ENCODE results near the gene SHISAL1.

The SHISAL1 gene

GRCh38 chr22:44224166-44224565, 88.6 kb downstream of the SHISAL1 start:
- no peak for DNase-seq

- DNase-seq = no peak
Measured at GRCh38 chr22:44221710-44222475, 90.9 kb downstream of the SHISAL1 start.

- DNase-seq = no peak
Measured at GRCh38 chr22:44220727-44221680, 91.7 kb downstream of the SHISAL1 start.

GRCh38 chr22:44219101-44219870, 93.5 kb downstream of the SHISAL1 start:
- DNase-seq = no peak

- DNase-seq = no peak
Measured at GRCh38 chr22:44218071-44218470, 94.7 kb downstream of the SHISAL1 start.

DNA sequence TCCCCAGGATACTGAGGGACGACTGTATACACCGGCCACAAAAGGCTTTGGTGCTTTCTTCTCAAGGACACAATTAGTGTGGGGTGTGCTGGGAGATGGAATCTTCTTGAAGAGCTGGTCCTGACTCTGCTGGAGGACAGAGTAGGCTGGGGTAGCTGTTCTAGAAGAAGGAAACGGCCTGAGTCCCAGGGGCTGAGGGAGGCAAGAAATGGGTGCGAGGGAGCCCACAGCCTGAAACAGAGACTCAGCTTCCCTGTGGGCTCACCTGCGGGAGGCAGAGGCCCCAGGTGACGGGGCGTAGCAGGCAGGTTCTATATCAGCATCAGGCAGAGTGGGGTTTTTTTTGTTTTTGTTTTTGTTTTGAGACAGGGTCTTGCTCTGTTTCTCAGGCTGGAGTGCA, 95.4 kb downstream of the SHISAL1 start:
- DNase-seq = no peak

- DNase-seq = no peak
Measured at GRCh38 chr22:44215287-44215686, 97.5 kb downstream of the SHISAL1 start.

DNA sequence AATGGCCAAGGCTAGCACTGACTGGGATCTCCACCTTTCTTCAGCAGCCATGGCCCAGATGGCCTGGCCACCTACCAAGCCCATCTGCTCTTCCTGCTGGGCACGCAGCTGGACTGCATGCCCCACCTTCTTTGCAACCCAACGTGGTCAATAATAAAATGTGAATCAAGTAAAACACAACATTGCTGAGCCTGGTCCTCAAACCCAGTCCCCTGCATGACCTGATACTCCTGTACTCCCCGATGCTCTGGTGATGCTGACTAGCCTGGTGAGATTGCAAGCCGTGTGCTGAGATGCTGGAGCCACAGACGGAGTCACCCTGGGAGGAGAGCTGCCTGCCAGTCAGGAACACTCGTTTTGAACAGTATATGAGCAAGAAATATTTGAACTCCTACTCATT, 98.0 kb downstream of the SHISAL1 start:
- DNase-seq = no peak

DNA sequence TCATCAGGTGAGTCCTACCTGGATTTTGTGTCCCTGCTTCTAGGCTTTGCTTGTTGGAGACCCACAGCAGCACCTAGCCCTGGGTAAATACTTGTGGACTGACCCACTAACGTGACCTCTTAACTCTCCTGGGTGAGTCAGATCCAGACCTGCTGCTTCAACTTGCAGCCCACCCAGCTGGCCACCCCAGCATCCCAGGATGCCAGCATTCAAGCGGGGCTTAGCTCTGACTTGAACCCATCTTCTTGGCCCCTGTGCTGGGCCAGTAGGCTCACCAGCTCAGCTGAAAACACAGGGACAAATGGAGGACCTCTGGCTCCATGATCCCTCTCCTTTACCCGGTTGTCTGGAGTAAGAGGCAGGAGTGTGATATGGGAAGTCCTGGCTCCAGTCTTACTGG, 98.6 kb downstream of the SHISAL1 start:
- DNase-seq = no peak

GRCh38 chr22:44213489-44214043, 99.2 kb downstream of the SHISAL1 start:
- DNase-seq = no peak

GRCh38 chr22:44212936-44213335, 99.8 kb downstream of the SHISAL1 start:
- no peak for DNase-seq

DNA sequence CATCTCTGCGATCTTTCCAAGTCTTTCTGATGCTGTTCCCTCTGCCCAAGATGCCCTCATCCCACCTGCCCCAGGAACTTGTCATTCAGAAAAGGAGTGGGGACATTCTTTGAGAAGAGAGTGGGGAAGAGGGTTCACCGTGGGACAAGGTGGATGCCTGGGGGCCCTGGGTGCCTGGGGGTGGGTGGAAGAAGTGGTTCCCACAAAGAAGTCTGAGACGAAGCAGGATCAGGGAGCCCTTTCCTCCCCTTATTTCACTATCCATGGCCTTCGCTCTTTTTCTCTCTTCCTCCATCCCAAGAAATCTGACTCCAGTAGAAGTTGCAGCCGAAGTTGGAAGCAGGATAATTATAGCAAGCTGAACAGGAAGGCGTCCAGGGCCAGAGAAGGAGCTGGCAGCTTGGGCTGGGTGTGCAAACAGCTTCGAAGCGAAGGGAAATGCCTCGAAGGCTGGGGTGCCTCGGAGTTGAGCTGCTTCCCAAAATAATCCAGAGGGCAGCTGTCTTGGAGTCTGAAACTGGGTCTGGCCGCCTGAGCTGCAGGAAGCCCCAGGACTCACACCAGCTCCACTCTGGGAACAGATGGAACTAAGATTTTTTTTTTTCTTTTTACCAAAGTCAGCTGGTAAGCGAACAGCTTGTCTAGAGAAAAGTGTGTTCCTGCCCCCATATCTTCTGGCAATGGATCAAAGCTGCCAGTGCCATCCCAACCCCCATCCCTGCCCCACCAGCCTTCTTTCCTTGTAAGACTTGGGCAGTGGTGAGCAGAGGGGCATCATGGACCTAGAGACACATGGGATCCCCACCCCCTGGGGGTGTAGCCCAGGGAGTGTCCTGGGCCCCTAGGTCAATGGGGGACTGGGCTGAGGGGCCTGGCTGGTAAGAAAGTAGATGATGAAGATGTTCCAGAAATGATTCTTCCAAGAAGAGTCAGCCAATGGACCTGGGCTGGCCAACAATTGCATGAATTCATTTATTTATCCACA, 100.5 kb downstream of the SHISAL1 start:
- no peak for DNase-seq

- no peak for DNase-seq
Measured at GRCh38 chr22:44211256-44211945, 101.3 kb downstream of the SHISAL1 start.

DNA sequence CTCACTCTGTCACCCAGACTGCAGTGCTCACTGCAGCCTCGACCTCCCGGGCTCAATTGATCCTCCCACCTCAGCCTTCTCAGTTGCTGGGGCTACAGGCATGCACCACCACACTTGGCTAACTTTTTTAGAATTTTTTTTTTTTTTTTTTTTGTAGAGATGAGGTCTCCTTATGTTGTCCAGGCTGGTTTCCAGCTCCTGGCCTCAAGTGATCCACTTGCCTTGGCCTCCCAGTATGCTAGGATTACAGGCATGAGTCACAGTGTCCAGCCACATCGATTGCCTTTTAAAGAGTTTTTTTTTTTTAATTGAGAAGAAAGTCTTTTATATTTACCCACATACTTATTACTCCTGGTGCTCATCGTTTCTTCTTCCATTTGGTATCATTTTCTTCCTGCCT, 102.0 kb downstream of the SHISAL1 start:
- DNase-seq = no peak

- DNase-seq = no peak
Measured at GRCh38 chr22:44209343-44209742, 103.4 kb downstream of the SHISAL1 start.

DNA sequence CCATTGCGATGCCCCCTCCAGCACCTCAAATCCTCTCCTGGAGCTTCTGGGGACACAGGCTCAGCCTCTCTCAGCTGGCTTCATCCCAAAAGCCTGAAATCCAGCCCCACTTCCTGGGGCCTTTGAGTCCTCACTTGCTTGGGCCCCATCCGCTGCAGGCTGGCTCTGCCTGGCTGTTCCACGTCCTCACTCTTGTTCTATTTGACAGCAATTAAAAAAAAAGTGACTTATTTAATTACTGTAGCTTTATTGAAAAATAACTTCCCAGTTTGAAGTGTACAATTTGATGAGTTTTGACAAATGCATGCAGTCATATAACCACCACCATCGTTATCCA, 104.8 kb downstream of the SHISAL1 start:
- DNase-seq = no peak

GRCh38 chr22:44207173-44207980, 105.4 kb downstream of the SHISAL1 start:
- no peak for DNase-seq

- no peak for DNase-seq
Measured at GRCh38 chr22:44206696-44207095, 106.1 kb downstream of the SHISAL1 start.

DNA sequence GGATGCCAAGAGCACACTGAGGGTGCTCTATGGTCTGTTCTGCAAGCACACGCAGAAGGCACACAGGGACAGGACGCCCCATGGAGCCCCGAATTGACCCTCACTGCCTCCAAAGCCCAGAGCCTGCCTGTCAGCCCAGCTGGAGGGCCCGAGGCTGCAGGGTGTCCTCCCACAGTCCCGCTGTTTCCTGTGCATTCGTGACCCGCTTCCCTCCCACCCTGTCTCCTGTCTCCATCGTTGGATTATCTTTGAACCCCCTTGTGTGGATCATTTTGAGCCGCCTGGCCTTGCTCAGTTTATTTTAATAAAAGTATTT, 106.5 kb downstream of the SHISAL1 start:
- no peak for DNase-seq

Data from stimulated activated CD4-positive, alpha-beta T cell treated with anti-CD3 and anti-CD28 coated beads, Interleukin-2, amount 100 ng/mL, for 24 hours (primary cell).